Adipocyte (in vitro differentiated cells): ENCODE measurements around the gene RGN.
"Not testable (repeated sequence)": the region's sequence is repeated elsewhere in the genome, so short reads cannot be mapped to it uniquely, and the experiment has no call there.

ENCODE experiments used
- DNase-seq: peaks from one replicate; pipeline ENCODE4 v3.0.0-alpha.2; 2015; ENCODE audit warnings: low read depth
- H3K27me3 ChIP-seq: replicated peaks from 2 replicates; pipeline ENCODE4 v1.7.0; 2013; ENCODE audit warnings: mild to moderate bottlenecking, low read length, moderate library complexity; ENCODE audit not compliant: control insufficient read depth, insufficient read depth
- H3K36me3 ChIP-seq: 2 replicates; pipeline ENCODE4 v1.7.0; 2013; ENCODE audit warnings: low read length, mild to moderate bottlenecking, moderate library complexity; ENCODE audit not compliant: control insufficient read depth, insufficient read depth, severe bottlenecking
- H3K4me1 ChIP-seq: 2 replicates; pipeline ENCODE4 v1.7.0; 2013; ENCODE audit warnings: mild to moderate bottlenecking, low read length, moderate library complexity; ENCODE audit not compliant: control insufficient read depth, insufficient read depth
- H3K4me3 ChIP-seq: 2 replicates; pipeline ENCODE4 v1.7.0; 2013; ENCODE audit warnings: mild to moderate bottlenecking, low read length, moderate library complexity
- H3K9ac ChIP-seq: 2 replicates; pipeline ENCODE4 v1.7.0; 2013; ENCODE audit warnings: mild to moderate bottlenecking, low read length, moderate library complexity
- H3K9me3 ChIP-seq: 2 replicates; pipeline ENCODE4 v1.7.0; 2013; ENCODE audit warnings: mild to moderate bottlenecking, low read length, moderate library complexity; ENCODE audit not compliant: control insufficient read depth

RGN gene

DNA sequence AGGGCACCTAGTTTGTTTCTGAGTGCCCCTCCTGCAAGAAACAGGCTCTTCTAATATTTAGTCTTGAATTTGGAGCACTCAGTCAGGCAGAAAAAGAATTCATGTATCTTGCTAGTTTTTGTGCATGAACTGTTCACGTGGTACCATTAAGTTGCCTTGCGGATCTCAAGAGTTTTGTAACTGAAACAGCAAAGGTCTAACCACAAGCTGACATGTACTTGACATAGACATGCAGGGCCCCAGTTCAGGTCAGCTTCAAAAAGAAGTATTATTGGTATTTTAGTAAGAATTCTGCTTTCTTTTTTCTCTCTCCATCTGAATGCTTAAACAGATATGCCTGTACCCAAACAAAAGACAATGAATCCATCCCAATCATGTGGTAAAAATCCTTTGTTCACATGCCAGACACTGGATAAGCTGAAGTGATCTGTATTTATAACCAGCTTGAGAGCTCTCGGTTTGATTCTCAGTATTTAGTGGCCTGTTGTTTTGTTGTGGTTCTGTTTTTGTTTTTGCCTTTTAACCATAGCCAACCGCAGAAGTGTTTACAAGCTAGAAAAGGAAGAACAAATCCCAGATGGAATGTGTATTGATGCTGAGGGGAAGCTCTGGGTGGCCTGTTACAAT lies 13.0 kb downstream of the RGN start:
- H3K4me3 ChIP-seq = no peak overlapping the region
- H3K9me3 ChIP-seq = no peaks in the 10 kb centered on the region
- no peaks in the 10 kb centered on the region for H3K4me1 ChIP-seq
- peaks cover 5% of the 10 kb centered on the region for H3K27me3 ChIP-seq
- DNase-seq = peak; percentile 56
- no peak overlapping the region for H3K9ac ChIP-seq
- no peaks in the 10 kb centered on the region for H3K36me3 ChIP-seq

DNA sequence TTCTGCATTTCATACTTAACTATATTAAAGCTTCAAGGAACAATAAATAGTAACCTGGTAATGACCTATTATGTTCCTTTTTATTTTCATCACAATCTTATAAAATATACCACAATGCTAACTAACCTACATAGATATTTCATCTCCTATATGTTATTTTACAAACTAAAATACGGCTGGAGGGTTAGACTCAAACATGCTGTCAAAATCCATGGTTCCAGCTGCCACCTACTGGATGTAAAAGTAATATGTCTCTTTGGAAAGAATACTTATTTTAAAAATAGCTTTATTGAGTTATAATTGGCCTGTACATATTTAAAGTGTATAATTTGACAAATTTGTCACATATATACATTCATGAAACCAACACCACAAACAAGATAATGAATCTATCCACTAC lies 15.0 kb downstream of the RGN start:
- H3K4me3 ChIP-seq = no peak overlapping the region
- H3K9ac ChIP-seq = no peak overlapping the region
- peaks cover 5% of the 10 kb centered on the region for H3K27me3 ChIP-seq
- DNase-seq = peak; percentile 71
- no peaks in the 10 kb centered on the region for H3K4me1 ChIP-seq
- no peaks in the 10 kb centered on the region for H3K36me3 ChIP-seq
- no peaks in the 10 kb centered on the region for H3K9me3 ChIP-seq

DNA sequence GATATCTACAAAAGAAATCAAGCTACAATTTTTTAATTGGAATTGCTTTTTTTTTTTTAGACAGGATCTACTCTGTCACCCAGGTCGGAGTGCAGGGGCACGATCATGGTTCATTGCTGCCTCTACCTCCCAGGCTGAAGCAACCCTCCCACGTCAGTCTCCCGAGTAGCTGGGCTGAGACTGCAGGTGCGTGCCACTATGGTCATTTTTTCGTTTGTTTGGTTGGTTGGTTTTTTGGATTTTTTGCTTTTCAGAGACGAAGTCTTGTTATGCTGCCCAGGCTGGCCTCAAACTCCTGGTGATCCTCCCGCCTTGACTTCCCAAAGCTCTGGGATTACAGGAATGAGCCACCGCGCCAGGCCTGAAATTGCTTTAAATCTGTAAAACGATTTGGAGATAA lies 15.6 kb downstream of the RGN start:
- peaks cover 5% of the 10 kb centered on the region for H3K27me3 ChIP-seq
- H3K4me1 ChIP-seq = no peaks in the 10 kb centered on the region
- H3K4me3 ChIP-seq = no peak overlapping the region
- H3K9me3 ChIP-seq = no peaks in the 10 kb centered on the region
- H3K36me3 ChIP-seq = no peaks in the 10 kb centered on the region
- H3K9ac ChIP-seq = no peak overlapping the region
- DNase-seq = no peak

DNA sequence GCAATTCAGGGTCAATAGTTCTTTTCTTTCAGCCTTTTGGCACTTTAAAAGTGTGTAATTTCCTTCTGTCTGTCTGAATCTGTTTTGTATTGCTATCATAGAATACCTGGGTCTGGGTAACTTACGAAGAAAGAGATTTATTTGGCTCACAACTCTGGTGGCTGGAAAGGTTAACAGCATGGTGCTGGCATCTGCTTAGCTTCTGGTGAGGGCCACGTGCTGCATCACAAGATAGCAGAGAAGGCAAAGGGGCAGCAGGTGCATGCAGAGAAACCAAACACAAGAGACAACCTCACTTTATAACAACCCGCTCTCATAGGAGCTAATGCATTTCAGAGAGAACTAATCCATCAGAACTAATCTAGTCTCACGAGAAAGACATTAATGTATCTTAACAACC lies 18.8 kb downstream of the RGN start:
- peaks cover 23% of the 10 kb centered on the region for H3K27me3 ChIP-seq
- no peak overlapping the region for H3K9ac ChIP-seq
- no peak overlapping the region for H3K4me3 ChIP-seq
- peaks cover 2% of the 10 kb centered on the region for H3K9me3 ChIP-seq
- DNase-seq = no peak
- H3K36me3 ChIP-seq = no peaks in the 10 kb centered on the region
- no peaks in the 10 kb centered on the region for H3K4me1 ChIP-seq

- Histone ChIP-seq H3K9ac (no peak overlapping the region), H3K36me3 (no peaks in the 10 kb centered on the region), H3K4me1 (no peaks in the 10 kb centered on the region), H3K27me3 (peaks cover 23% of the 10 kb centered on the region), H3K4me3 (no peak overlapping the region), H3K9me3 (peaks cover 2% of the 10 kb centered on the region)
- no peak for DNase-seq
Measured at GRCh38 chrX:47098338-47099094, 20.3 kb downstream of the RGN start.

DNA sequence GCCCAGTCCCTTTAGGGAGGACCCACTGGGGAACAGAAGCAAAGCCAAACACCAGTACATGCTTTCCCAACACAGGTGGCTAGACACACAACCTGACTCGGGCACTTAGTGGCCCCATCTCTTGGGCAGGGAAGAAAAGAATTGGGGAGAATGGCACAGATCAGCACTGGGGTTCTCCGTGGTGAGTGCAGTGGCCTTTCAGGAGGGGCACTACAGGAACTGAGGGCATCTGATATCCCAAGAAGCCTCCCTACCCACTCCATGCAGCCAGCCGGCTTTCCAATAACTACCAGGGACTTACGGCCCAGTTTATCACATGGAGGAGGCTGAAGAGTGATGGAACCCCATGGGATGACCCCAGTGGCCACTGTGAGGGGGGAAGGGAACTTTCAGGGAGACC lies 23.0 kb downstream of the RGN start:
- Histone ChIP-seq H3K9me3 (peaks cover 2% of the 10 kb centered on the region), H3K27me3 (peaks cover 23% of the 10 kb centered on the region), H3K36me3 (no peaks in the 10 kb centered on the region), H3K4me1 (no peaks in the 10 kb centered on the region), H3K4me3 (no peak overlapping the region), H3K9ac (no peak overlapping the region)
- no peak for DNase-seq

GRCh38 chrX:47110936-47111615 lies 32.8 kb downstream of the RGN start:
- H3K4me3 ChIP-seq, H3K36me3 ChIP-seq, H3K9me3 ChIP-seq, H3K9ac ChIP-seq, H3K4me1 ChIP-seq, DNase-seq: not testable (repeated sequence)
- H3K27me3 ChIP-seq = peaks cover 15% of the 10 kb centered on the region

- Histone ChIP-seq H3K27me3 (peaks cover 15% of the 10 kb centered on the region), H3K4me1 (no peaks in the 10 kb centered on the region), H3K9me3 (no peaks in the 10 kb centered on the region), H3K4me3 (peak overlapping the region; percentile 6), H3K9ac (no peak overlapping the region), H3K36me3 (no peaks in the 10 kb centered on the region)
- peak; percentile 1 for DNase-seq
Measured at GRCh38 chrX:47112316-47112954, 34.2 kb downstream of the RGN start.

DNA sequence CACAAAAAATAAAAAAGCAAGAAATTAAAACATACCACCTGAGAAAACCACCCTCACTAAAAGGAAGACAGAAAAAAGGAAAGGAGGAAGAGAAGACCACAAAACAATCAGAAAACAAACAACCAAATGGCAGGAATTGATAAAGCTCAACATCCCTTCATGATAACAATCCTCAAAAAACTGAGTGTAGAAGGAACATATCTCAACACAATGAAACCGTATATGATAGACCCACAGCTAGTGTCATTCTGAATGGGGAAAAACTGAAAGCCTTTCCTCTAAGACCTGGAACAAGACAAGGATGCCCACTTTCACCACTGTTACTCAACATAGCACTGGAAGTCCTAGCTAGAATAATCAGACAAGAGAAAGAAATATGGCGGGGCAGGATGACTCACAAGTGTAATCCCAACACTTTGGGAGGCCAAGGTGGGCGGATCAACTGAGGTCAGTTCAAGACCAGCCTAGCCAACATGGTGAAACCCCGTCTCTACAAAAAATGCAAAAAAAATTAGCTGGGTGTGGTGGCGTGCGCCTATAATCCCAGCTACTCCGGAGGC lies 38.4 kb downstream of the RGN start:
- DNase-seq, H3K36me3 ChIP-seq, H3K4me3 ChIP-seq, H3K9me3 ChIP-seq, H3K27me3 ChIP-seq, H3K9ac ChIP-seq, H3K4me1 ChIP-seq: not testable (repeated sequence)

GRCh38 chrX:47124466-47124865 lies 46.2 kb downstream of the RGN start:
- H3K9me3 ChIP-seq, DNase-seq, H3K9ac ChIP-seq, H3K36me3 ChIP-seq, H3K4me3 ChIP-seq, H3K4me1 ChIP-seq: not testable (repeated sequence)
- peaks cover 18% of the 10 kb centered on the region for H3K27me3 ChIP-seq
